ENCODE measurements around the gene ENG.
A peak's percentile ranks its signal among the peaks of the same experiment; 100 is the strongest.

ENG gene

GRCh38 chr9:127802576-127803443 lies 51.6 kb downstream of the ENG start, which contains the start of gene FPGS:
Gene FPGS (plus strand): TSS chr9:127802882. CDS start chr9:127802925, 43 bp downstream.
- Histone ChIP-seq H3K36me3 (ENCODE audit: control insufficient read depth, insufficient read depth, low read length) (peaks cover 4% of the 10 kb centered on the region), H3K9ac (ENCODE audit: low read depth, low read length) (peak within 1 kb of the TSS; percentile 91), H3K9me3 (ENCODE audit: control insufficient read depth, insufficient read depth, low read length) (no peaks in the 10 kb centered on the region), H3K4me1 (ENCODE audit: control insufficient read depth, insufficient read depth, low read length) (peaks cover 4% of the 10 kb centered on the region), H3K27me3 (ENCODE audit: control insufficient read depth, insufficient read depth, low read length) (no peaks in the 10 kb centered on the region), H3K4me3 (ENCODE audit: low read depth, low read length) (peak within 1 kb of the TSS; percentile 95)

- Histone ChIP-seq H3K9me3 (ENCODE audit: control insufficient read depth, insufficient read depth, low read length) (no peaks in the 10 kb centered on the region), H3K27me3 (ENCODE audit: control insufficient read depth, insufficient read depth, low read length) (no peaks in the 10 kb centered on the region), H3K36me3 (ENCODE audit: control insufficient read depth, insufficient read depth, low read length) (peaks cover 2% of the 10 kb centered on the region), H3K4me3 (ENCODE audit: low read depth, low read length) (peak overlapping the region; percentile 62), H3K9ac (ENCODE audit: low read depth, low read length) (peak overlapping the region; percentile 24), H3K4me1 (ENCODE audit: control insufficient read depth, insufficient read depth, low read length) (peaks cover 4% of the 10 kb centered on the region)
Observed at GRCh38 chr9:127801955-127802575, 52.4 kb downstream of the ENG start.

- Histone ChIP-seq H3K36me3 (ENCODE audit: control insufficient read depth, insufficient read depth, low read length) (peaks cover 5% of the 10 kb centered on the region), H3K4me1 (ENCODE audit: control insufficient read depth, insufficient read depth, low read length) (peaks cover 5% of the 10 kb centered on the region), H3K9me3 (ENCODE audit: control insufficient read depth, insufficient read depth, low read length) (no peaks in the 10 kb centered on the region), H3K4me3 (ENCODE audit: low read depth, low read length) (no peak overlapping the region), H3K9ac (ENCODE audit: low read depth, low read length) (no peak overlapping the region), H3K27me3 (ENCODE audit: control insufficient read depth, insufficient read depth, low read length) (no peaks in the 10 kb centered on the region)
Observed at GRCh38 chr9:127796852-127797370, 57.5 kb downstream of the ENG start.

- H3K9me3 ChIP-seq (ENCODE audit: control insufficient read depth, insufficient read depth, low read length): no peaks in the 10 kb centered on the region
- H3K27me3 ChIP-seq (ENCODE audit: control insufficient read depth, insufficient read depth, low read length): no peaks in the 10 kb centered on the region
- H3K36me3 ChIP-seq (ENCODE audit: control insufficient read depth, insufficient read depth, low read length): peaks cover 8% of the 10 kb centered on the region
- H3K4me1 ChIP-seq (ENCODE audit: control insufficient read depth, insufficient read depth, low read length): peaks cover 4% of the 10 kb centered on the region
- no peak overlapping the region for H3K9ac ChIP-seq (ENCODE audit: low read depth, low read length)
- no peak overlapping the region for H3K4me3 ChIP-seq (ENCODE audit: low read depth, low read length)
Observed at GRCh38 chr9:127796225-127796813, 58.1 kb downstream of the ENG start.

- Histone ChIP-seq H3K36me3 (ENCODE audit: control insufficient read depth, insufficient read depth, low read length) (peaks cover 28% of the 10 kb centered on the region), H3K4me3 (ENCODE audit: low read depth, low read length) (no peak overlapping the region), H3K4me1 (ENCODE audit: control insufficient read depth, insufficient read depth, low read length) (peaks cover 4% of the 10 kb centered on the region), H3K27me3 (ENCODE audit: control insufficient read depth, insufficient read depth, low read length) (no peaks in the 10 kb centered on the region), H3K9me3 (ENCODE audit: control insufficient read depth, insufficient read depth, low read length) (no peaks in the 10 kb centered on the region), H3K9ac (ENCODE audit: low read depth, low read length) (no peak overlapping the region)
Observed at GRCh38 chr9:127794001-127794791, 60.3 kb downstream of the ENG start.

- H3K4me3 ChIP-seq (ENCODE audit: low read depth, low read length): no peak overlapping the region
- H3K9ac ChIP-seq (ENCODE audit: low read depth, low read length): no peak overlapping the region
- H3K36me3 ChIP-seq (ENCODE audit: control insufficient read depth, insufficient read depth, low read length): peaks cover 38% of the 10 kb centered on the region
- H3K9me3 ChIP-seq (ENCODE audit: control insufficient read depth, insufficient read depth, low read length): no peaks in the 10 kb centered on the region
- no peaks in the 10 kb centered on the region for H3K27me3 ChIP-seq (ENCODE audit: control insufficient read depth, insufficient read depth, low read length)
- peaks cover 4% of the 10 kb centered on the region for H3K4me1 ChIP-seq (ENCODE audit: control insufficient read depth, insufficient read depth, low read length)
Observed at GRCh38 chr9:127793093-127793708, 61.3 kb downstream of the ENG start.

GRCh38 chr9:127792417-127793031 lies 61.9 kb downstream of the ENG start:
- no peak overlapping the region for H3K4me3 ChIP-seq (ENCODE audit: low read depth, low read length)
- H3K36me3 ChIP-seq (ENCODE audit: control insufficient read depth, insufficient read depth, low read length): peaks cover 44% of the 10 kb centered on the region
- no peaks in the 10 kb centered on the region for H3K9me3 ChIP-seq (ENCODE audit: control insufficient read depth, insufficient read depth, low read length)
- peaks cover 4% of the 10 kb centered on the region for H3K4me1 ChIP-seq (ENCODE audit: control insufficient read depth, insufficient read depth, low read length)
- H3K9ac ChIP-seq (ENCODE audit: low read depth, low read length): no peak overlapping the region
- H3K27me3 ChIP-seq (ENCODE audit: control insufficient read depth, insufficient read depth, low read length): no peaks in the 10 kb centered on the region

- Histone ChIP-seq H3K9ac (ENCODE audit: low read depth, low read length) (no peak overlapping the region), H3K9me3 (ENCODE audit: control insufficient read depth, insufficient read depth, low read length) (no peaks in the 10 kb centered on the region), H3K4me3 (ENCODE audit: low read depth, low read length) (no peak overlapping the region), H3K27me3 (ENCODE audit: control insufficient read depth, insufficient read depth, low read length) (no peaks in the 10 kb centered on the region), H3K36me3 (ENCODE audit: control insufficient read depth, insufficient read depth, low read length) (peaks cover 48% of the 10 kb centered on the region), H3K4me1 (ENCODE audit: control insufficient read depth, insufficient read depth, low read length) (peaks cover 4% of the 10 kb centered on the region)
Observed at GRCh38 chr9:127791085-127791484, 63.4 kb downstream of the ENG start.

GRCh38 chr9:127790094-127790855 lies 64.2 kb downstream of the ENG start:
- Histone ChIP-seq H3K9me3 (ENCODE audit: control insufficient read depth, insufficient read depth, low read length) (no peaks in the 10 kb centered on the region), H3K4me1 (ENCODE audit: control insufficient read depth, insufficient read depth, low read length) (peaks cover 4% of the 10 kb centered on the region), H3K4me3 (ENCODE audit: low read depth, low read length) (no peak overlapping the region), H3K36me3 (ENCODE audit: control insufficient read depth, insufficient read depth, low read length) (peaks cover 48% of the 10 kb centered on the region), H3K9ac (ENCODE audit: low read depth, low read length) (no peak overlapping the region), H3K27me3 (ENCODE audit: control insufficient read depth, insufficient read depth, low read length) (no peaks in the 10 kb centered on the region)

- peaks cover 48% of the 10 kb centered on the region for H3K36me3 ChIP-seq (ENCODE audit: control insufficient read depth, insufficient read depth, low read length)
- H3K9me3 ChIP-seq (ENCODE audit: control insufficient read depth, insufficient read depth, low read length): no peaks in the 10 kb centered on the region
- no peaks in the 10 kb centered on the region for H3K27me3 ChIP-seq (ENCODE audit: control insufficient read depth, insufficient read depth, low read length)
- H3K9ac ChIP-seq (ENCODE audit: low read depth, low read length): no peak overlapping the region
- H3K4me3 ChIP-seq (ENCODE audit: low read depth, low read length): no peak overlapping the region
- peaks cover 4% of the 10 kb centered on the region for H3K4me1 ChIP-seq (ENCODE audit: control insufficient read depth, insufficient read depth, low read length)
Observed at GRCh38 chr9:127789179-127789578, 65.3 kb downstream of the ENG start.

Measured in iPS-15b (cell line).